Neural cell (in vitro differentiated cells): ENCODE data around the gene ZNHIT1.

Source experiments
- EP300 ChIP-seq: fragments of 450-650 bp; conservative IDR thresholded peaks from 2 replicates; pipeline ENCODE4 v1.6.1; 2014; ENCODE audit warnings: antibody characterized with exemption, mild to moderate bottlenecking, moderate library complexity; ENCODE audit not compliant: poor library complexity, severe bottlenecking
- EZH2 ChIP-seq: fragments of 200-600, 300-800 bp; shearing (Covaris generic), sonication (generic); IDR thresholded peaks from 2 replicates; pipeline ENCODE4 v1.6.1; 2014; ENCODE audit warnings: antibody characterized with exemption, low read length, borderline replicate concordance, mild to moderate bottlenecking; ENCODE audit not compliant: insufficient read depth, poor library complexity, severe bottlenecking
- POLR2AphosphoS5 ChIP-seq: IDR thresholded peaks from 2 replicates; pipeline ENCODE4 v1.6.1; 2012
- RAD21 ChIP-seq: fragments of 450-650 bp; conservative IDR thresholded peaks from 2 replicates; pipeline ENCODE4 v1.6.1; 2014; ENCODE audit warnings: antibody characterized with exemption, mild to moderate bottlenecking, moderate library complexity
- SMC3 ChIP-seq: fragments of 450-650 bp; conservative IDR thresholded peaks from 2 replicates; pipeline ENCODE4 v1.6.1; 2014; ENCODE audit warnings: antibody characterized with exemption, mild to moderate bottlenecking, moderate library complexity; ENCODE audit not compliant: poor library complexity
- TF ChIP-seq, protein P1 (sequence below): fragments of 450-650 bp; IDR thresholded peaks from 2 replicates; pipeline ENCODE4 v1.5.1; 2014; ENCODE audit warnings: antibody characterized with exemption, mild to moderate bottlenecking, moderate library complexity; ENCODE audit not compliant: poor library complexity, severe bottlenecking
- TF ChIP-seq, protein P2 (sequence below): IDR thresholded peaks from 2 replicates; pipeline ENCODE4 v1.6.1; 2012; ENCODE audit warnings: borderline replicate concordance

DNA sequence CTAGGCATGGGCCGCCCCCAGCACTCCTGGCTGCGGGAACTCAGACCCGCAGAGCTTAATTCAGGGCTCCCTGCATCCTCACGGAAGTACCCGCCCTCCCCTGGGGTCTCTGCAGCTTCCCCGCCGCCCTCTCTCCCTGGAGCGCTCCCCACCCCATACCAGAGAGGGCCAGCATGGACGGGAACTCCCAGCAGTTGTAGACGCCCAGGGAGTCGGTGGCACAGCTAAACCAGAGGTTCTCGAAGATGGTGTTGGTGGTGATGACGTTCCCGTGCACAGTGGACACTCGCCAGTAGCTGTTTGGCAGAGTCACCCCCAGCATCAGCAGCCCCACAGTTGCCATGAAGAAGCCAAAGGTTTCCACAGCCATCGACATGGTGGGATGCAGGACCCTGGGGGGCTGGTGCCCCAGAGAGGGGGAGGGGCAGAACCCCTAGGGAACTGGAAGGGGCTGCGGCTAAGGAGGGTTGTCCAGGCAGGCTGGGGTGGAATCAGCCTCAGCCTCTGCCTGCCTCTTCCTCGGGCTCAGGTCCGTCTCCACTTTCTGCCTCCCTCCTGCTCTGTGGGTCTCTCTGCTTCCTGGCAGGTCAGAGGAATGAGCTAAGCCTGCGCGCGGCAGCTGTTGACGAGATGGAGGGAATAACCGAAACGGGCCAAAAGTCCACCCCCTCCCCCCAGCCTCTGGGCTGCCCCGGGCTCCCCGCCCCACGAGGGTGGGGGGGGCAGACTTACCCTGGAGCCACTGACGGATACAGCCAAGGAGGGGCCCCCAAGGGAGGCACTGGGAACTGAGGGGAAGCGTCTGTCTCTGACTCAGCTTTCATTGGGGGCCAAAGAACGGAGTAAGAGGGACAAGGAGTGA is 19.5 kb downstream of the ZNHIT1 start, which contains the start of gene CLDN15:
- TF ChIP-seq POLR2AphosphoS5 (no peak), EZH2 (no peak), RAD21 (no peak), SMC3 (no peak), EP300 (no peak)
- TF ChIP-seq, protein P1, sequence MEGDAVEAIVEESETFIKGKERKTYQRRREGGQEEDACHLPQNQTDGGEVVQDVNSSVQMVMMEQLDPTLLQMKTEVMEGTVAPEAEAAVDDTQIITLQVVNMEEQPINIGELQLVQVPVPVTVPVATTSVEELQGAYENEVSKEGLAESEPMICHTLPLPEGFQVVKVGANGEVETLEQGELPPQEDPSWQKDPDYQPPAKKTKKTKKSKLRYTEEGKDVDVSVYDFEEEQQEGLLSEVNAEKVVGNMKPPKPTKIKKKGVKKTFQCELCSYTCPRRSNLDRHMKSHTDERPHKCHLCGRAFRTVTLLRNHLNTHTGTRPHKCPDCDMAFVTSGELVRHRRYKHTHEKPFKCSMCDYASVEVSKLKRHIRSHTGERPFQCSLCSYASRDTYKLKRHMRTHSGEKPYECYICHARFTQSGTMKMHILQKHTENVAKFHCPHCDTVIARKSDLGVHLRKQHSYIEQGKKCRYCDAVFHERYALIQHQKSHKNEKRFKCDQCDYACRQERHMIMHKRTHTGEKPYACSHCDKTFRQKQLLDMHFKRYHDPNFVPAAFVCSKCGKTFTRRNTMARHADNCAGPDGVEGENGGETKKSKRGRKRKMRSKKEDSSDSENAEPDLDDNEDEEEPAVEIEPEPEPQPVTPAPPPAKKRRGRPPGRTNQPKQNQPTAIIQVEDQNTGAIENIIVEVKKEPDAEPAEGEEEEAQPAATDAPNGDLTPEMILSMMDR, result no peak
- TF ChIP-seq, protein P2, sequence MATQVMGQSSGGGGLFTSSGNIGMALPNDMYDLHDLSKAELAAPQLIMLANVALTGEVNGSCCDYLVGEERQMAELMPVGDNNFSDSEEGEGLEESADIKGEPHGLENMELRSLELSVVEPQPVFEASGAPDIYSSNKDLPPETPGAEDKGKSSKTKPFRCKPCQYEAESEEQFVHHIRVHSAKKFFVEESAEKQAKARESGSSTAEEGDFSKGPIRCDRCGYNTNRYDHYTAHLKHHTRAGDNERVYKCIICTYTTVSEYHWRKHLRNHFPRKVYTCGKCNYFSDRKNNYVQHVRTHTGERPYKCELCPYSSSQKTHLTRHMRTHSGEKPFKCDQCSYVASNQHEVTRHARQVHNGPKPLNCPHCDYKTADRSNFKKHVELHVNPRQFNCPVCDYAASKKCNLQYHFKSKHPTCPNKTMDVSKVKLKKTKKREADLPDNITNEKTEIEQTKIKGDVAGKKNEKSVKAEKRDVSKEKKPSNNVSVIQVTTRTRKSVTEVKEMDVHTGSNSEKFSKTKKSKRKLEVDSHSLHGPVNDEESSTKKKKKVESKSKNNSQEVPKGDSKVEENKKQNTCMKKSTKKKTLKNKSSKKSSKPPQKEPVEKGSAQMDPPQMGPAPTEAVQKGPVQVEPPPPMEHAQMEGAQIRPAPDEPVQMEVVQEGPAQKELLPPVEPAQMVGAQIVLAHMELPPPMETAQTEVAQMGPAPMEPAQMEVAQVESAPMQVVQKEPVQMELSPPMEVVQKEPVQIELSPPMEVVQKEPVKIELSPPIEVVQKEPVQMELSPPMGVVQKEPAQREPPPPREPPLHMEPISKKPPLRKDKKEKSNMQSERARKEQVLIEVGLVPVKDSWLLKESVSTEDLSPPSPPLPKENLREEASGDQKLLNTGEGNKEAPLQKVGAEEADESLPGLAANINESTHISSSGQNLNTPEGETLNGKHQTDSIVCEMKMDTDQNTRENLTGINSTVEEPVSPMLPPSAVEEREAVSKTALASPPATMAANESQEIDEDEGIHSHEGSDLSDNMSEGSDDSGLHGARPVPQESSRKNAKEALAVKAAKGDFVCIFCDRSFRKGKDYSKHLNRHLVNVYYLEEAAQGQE, result no peak
